Naive thymus-derived CD4-positive, alpha-beta T cell (primary cell): ENCODE data around the gene GYPC. TPM values are rescaled to one million over a fixed set of nuclear protein-coding genes. Genes with fewer than 3 reads are reported as not detected.

Experiments used
- ATAC-seq: fragments of 150-1000 bp; cut with Tn5 transposase; 2 replicates; pipeline ENCODE4 v1.10.0; 2021; ENCODE audit warnings: mild to moderate bottlenecking, moderate library complexity
- CTCF ChIA-PET: fragments of 350-600 bp; sonication (Branson Sonifier 250); formaldehyde crosslinking; loops from one replicate; lab custom pipeline; 2021; ENCODE audit warnings: antibody characterized with exemption; lab: Charles Lee
- POLR2A ChIA-PET: fragments of 350-600 bp; sonication (Branson Sonifier 250); formaldehyde crosslinking; loops from one replicate; lab custom pipeline; 2021; ENCODE audit warnings: antibody characterized with exemption, inconsistent platforms; lab: Charles Lee
- DNase-seq, 9 donors: peaks; one replicate each; pipeline versions ENCODE4 v3.0.0 to v3.0.0-alpha.2; 2020 to 2022; ENCODE audit warnings: mixed read lengths in 1 of 9
- H3K27ac ChIP-seq: one replicate; pipeline ENCODE4 v1.7.0; 2013; ENCODE audit warnings: mild to moderate bottlenecking, low read depth, low read length, moderate library complexity
- H3K27me3 ChIP-seq, 2 donors: one replicate each; pipeline ENCODE4 v1.7.0; 2013; ENCODE audit warnings: low read length in 2 of 2, mild to moderate bottlenecking in 2 of 2, moderate library complexity in 2 of 2; ENCODE audit not compliant: control insufficient read depth in 2 of 2, insufficient read depth in 2 of 2
- H3K36me3 ChIP-seq, 3 experiments: 1 replicate in 2 of 3; 2 replicates in 1 of 3; pipeline ENCODE4 v1.7.0; 2013; ENCODE audit warnings: low read length in 3 of 3, mild to moderate bottlenecking in 3 of 3, moderate library complexity in 1 of 3; ENCODE audit not compliant: insufficient read depth in 3 of 3, control insufficient read depth in 2 of 3
- H3K4me1 ChIP-seq, 2 donors: one replicate each; pipeline ENCODE4 v1.7.0; 2013; ENCODE audit warnings: low read length in 2 of 2, mild to moderate bottlenecking in 2 of 2, moderate library complexity in 1 of 2; ENCODE audit not compliant: control insufficient read depth in 2 of 2, insufficient read depth in 2 of 2
- H3K4me3 ChIP-seq: 2 replicates; pipeline ENCODE4 v1.7.0; 2013; ENCODE audit warnings: mild to moderate bottlenecking, low read length
- H3K9me3 ChIP-seq, 3 experiments: 1 replicate in 2 of 3; 2 replicates in 1 of 3; pipeline ENCODE4 v1.7.0; 2013; ENCODE audit warnings: low read length in 3 of 3; ENCODE audit not compliant: control insufficient read depth in 2 of 3
- H3K27ac Mint-ChIP-seq, 9 donors: one replicate each; pipeline ENCODE4 v1.8.0; 2020 to 2022; ENCODE audit warnings: mixed read lengths in 9 of 9, mild to moderate bottlenecking in 8 of 9, moderate library complexity in 5 of 9, inconsistent platforms in 2 of 9
- H3K27me3 Mint-ChIP-seq, 5 donors: one replicate each; pipeline ENCODE4 v1.8.0; 2021 to 2022; ENCODE audit warnings: mixed read lengths in 5 of 5, mild to moderate bottlenecking in 1 of 5
- H3K36me3 Mint-ChIP-seq, 5 donors: one replicate each; pipeline ENCODE4 v1.8.0; 2020 to 2022; ENCODE audit warnings: mixed read lengths in 5 of 5, mild to moderate bottlenecking in 3 of 5, inconsistent platforms in 1 of 5
- H3K4me1 Mint-ChIP-seq, 7 donors: one replicate each; pipeline ENCODE4 v1.8.0; 2020 to 2022; ENCODE audit warnings: mixed read lengths in 7 of 7, mild to moderate bottlenecking in 3 of 7, inconsistent platforms in 1 of 7
- H3K4me3 Mint-ChIP-seq, 10 donors: one replicate each; pipeline ENCODE4 v1.8.0; 2020 to 2022; ENCODE audit warnings: mild to moderate bottlenecking in 10 of 10, mixed read lengths in 10 of 10, moderate library complexity in 6 of 10, inconsistent platforms in 2 of 10
- H3K9me3 Mint-ChIP-seq, 11 donors: one replicate each; pipeline ENCODE4 v1.8.0; 2020 to 2022; ENCODE audit warnings: mixed read lengths in 11 of 11, mild to moderate bottlenecking in 4 of 11, inconsistent platforms in 1 of 11, moderate library complexity in 1 of 11
- intact Hi-C, 2 donors: fragments of 100-400 bp; cut with micrococcal nuclease; formaldehyde crosslinking; loops; one replicate each; pipeline ENCODE4 v1.15.1; 2023
- polyA plus RNA-seq, 2 donors: library from polyadenylated mRNA; unstranded; fragments of 300-500 nt; fragmentation: Illumina TruSeq; gene quantifications; one replicate each; pipeline ENCODE4 v1.2.3, GENCODE V29; 2021
- total RNA-seq, 6 experiments: library from RNA in 5 of 6; stranded (reverse) in 5 of 6; gene quantifications; 1 replicate in 5 of 6; 2 replicates in 1 of 6; pipeline ENCODE4 v1.2.3 and lab custom pipeline; 2021 to 2026

Gene GYPC
- total RNA-seq: 100 to 1,000 TPM; 114 to 146 (median 116) TPM
- polyA plus RNA-seq: 100 to 1,000 TPM; 249 to 277 TPM
- 76.9 reads per million, percentile 80 among the genes with 10 or more reads in this experiment for total RNA-seq (lab: John Stamatoyannopoulos, UW)

GRCh38 chr2:126655500-126656430 is at the start of gene GYPC:
Gene GYPC, plus strand, starts transcription at chr2:126656158. Its CDS starts 106 bp downstream, at chr2:126656264.
- H3K27me3 Mint-ChIP-seq: no peaks in the 10 kb centered on the region
- intact Hi-C loops: loop anchor here (1.0 to 10.0 kb wide), 14 partner anchors 9 to 1667 kb away; partner anchors contain the start of genes SFT2D3 (in 2 of the 2), IWS1 (in 1 of the 2) and SAP130 (in 1 of the 2)
- H3K4me3 Mint-ChIP-seq: peak within 1 kb of the TSS; percentile 88 to 100 (median 96)
- Histone ChIP-seq H3K36me3 (peaks cover 0 to 6% (median 0%) of the 10 kb centered on the region in 3 experiments), H3K27ac (peak within 1 kb of the TSS; percentile 98), H3K4me1 (peaks cover 28 to 39% of the 10 kb centered on the region in 2 donors), H3K27me3 (no peaks in the 10 kb centered on the region), H3K9me3 (no peaks in the 10 kb centered on the region), H3K4me3 (peak within 1 kb of the TSS; percentile 99)
- H3K9me3 Mint-ChIP-seq: peaks cover 0 to 9% (median 4%) of the 10 kb centered on the region in 11 donors
- DNase-seq (peak in 8 of 9 donors; percentile 55 to 70 (median 66)), ATAC-seq (peak; percentile 52)
- CTCF ChIA-PET: interaction anchor here (1.8 kb wide), 1 partner anchor 121 kb away, joined by 6 read pairs; no protein-coding TSS in a partner anchor
- POLR2A ChIA-PET: interaction anchor here (0.6 to 1.7 kb wide), 2 partner anchors 24 to 28 kb away, joined by 5 to 6 read pairs; no protein-coding TSS in a partner anchor
- peaks cover 3 to 25% (median 9%) of the 10 kb centered on the region in 5 donors for H3K36me3 Mint-ChIP-seq
- H3K4me1 Mint-ChIP-seq: peaks cover 33 to 58% (median 43%) of the 10 kb centered on the region in 7 donors
- peak within 1 kb of the TSS; percentile 93 to 100 (median 98) for H3K27ac Mint-ChIP-seq

- Histone ChIP-seq H3K27me3 (no peaks in the 10 kb centered on the region), H3K36me3 (no peaks in the 10 kb centered on the region), H3K4me3 (no peak overlapping the region), H3K27ac (no peak overlapping the region), H3K9me3 (no peaks in the 10 kb centered on the region), H3K4me1 (no peaks in the 10 kb centered on the region)
- no peak for DNase-seq
- no peaks in the 10 kb centered on the region for H3K36me3 Mint-ChIP-seq
- peaks cover 0 to 6% (median 0%) of the 10 kb centered on the region in 11 donors for H3K9me3 Mint-ChIP-seq
- no peaks in the 10 kb centered on the region for H3K4me1 Mint-ChIP-seq
- no peak for ATAC-seq
- no peak overlapping the region for H3K27ac Mint-ChIP-seq
- CTCF ChIA-PET: interaction anchor here (0.8 kb wide), 1 partner anchor 42 kb away, joined by 3 read pairs; no protein-coding TSS in a partner anchor
- intact Hi-C loops: loop anchor here in 1 of 2 donors (1.0 kb wide), 1 partner anchor 163 kb away; no protein-coding TSS in a partner anchor
- no peak overlapping the region for H3K4me3 Mint-ChIP-seq
- POLR2A ChIA-PET: interaction anchor here (0.6 kb wide), 1 partner anchor 65 kb away, joined by 3 read pairs; no protein-coding TSS in a partner anchor
- H3K27me3 Mint-ChIP-seq: peaks cover 0 to 4% (median 0%) of the 10 kb centered on the region in 5 donors
These were observed 41.3 kb upstream of the GYPC start for GRCh38 chr2:126614524-126615227.

- H3K4me1 ChIP-seq: no peaks in the 10 kb centered on the region
- H3K36me3 ChIP-seq: no peaks in the 10 kb centered on the region
- no peaks in the 10 kb centered on the region for H3K9me3 ChIP-seq
- ATAC-seq (no peak), DNase-seq (no peak)
- H3K4me3 ChIP-seq: no peak overlapping the region
- peak overlapping the region in 1 of 9 donors; percentile 59 for H3K27ac Mint-ChIP-seq
- peaks cover 0 to 4% (median 0%) of the 10 kb centered on the region in 5 donors for H3K27me3 Mint-ChIP-seq
- no peaks in the 10 kb centered on the region for H3K36me3 Mint-ChIP-seq
- H3K9me3 Mint-ChIP-seq: peaks cover 0 to 2% (median 0%) of the 10 kb centered on the region in 11 donors
- H3K27me3 ChIP-seq: no peaks in the 10 kb centered on the region
- no peaks in the 10 kb centered on the region for H3K4me1 Mint-ChIP-seq
- no peak overlapping the region for H3K27ac ChIP-seq
- intact Hi-C loops: no loop called here
- H3K4me3 Mint-ChIP-seq: no peak overlapping the region
- CTCF ChIA-PET: no interaction called here
- POLR2A ChIA-PET: no interaction called here
These were observed 39.3 kb upstream of the GYPC start for GRCh38 chr2:126616606-126617069.

- no peak overlapping the region for H3K27ac Mint-ChIP-seq
These were observed 35.7 kb upstream of the GYPC start for GRCh38 chr2:126620302-126620701.

GRCh38 chr2:126623000-126623399 is 33.0 kb upstream of the GYPC start:
- Mint-ChIP-seq H3K27ac (no peak overlapping the region), H3K9me3 (peaks cover 0 to 3% (median 0%) of the 10 kb centered on the region in 11 donors), H3K36me3 (no peaks in the 10 kb centered on the region), H3K4me1 (no peaks in the 10 kb centered on the region), H3K4me3 (no peak overlapping the region), H3K27me3 (peaks cover 0 to 8% (median 4%) of the 10 kb centered on the region in 5 donors)
- ChIA-PET POLR2A (no interaction called here), CTCF (no interaction called here)
- ATAC-seq (no peak), DNase-seq (no peak)
- Histone ChIP-seq H3K4me1 (no peaks in the 10 kb centered on the region), H3K27ac (no peak overlapping the region), H3K4me3 (no peak overlapping the region), H3K27me3 (no peaks in the 10 kb centered on the region), H3K9me3 (no peaks in the 10 kb centered on the region), H3K36me3 (no peaks in the 10 kb centered on the region)
- intact Hi-C loops: no loop called here

More at GRCh38 chr2:126620302-126620701, 35.7 kb upstream of the GYPC start:
- H3K9me3 ChIP-seq: no peaks in the 10 kb centered on the region
- ChIA-PET POLR2A (no interaction called here), CTCF (no interaction called here)
- H3K36me3 ChIP-seq: no peaks in the 10 kb centered on the region
- Mint-ChIP-seq H3K9me3 (peaks cover 0 to 3% (median 0%) of the 10 kb centered on the region in 11 donors), H3K36me3 (no peaks in the 10 kb centered on the region), H3K4me3 (no peak overlapping the region), H3K27me3 (no peaks in the 10 kb centered on the region), H3K4me1 (no peaks in the 10 kb centered on the region)
- no peaks in the 10 kb centered on the region for H3K4me1 ChIP-seq
- ATAC-seq (peak; percentile 41), DNase-seq (no peak)
- H3K27me3 ChIP-seq: no peaks in the 10 kb centered on the region
- intact Hi-C loops: no loop called here
- H3K27ac ChIP-seq: no peak overlapping the region
- H3K4me3 ChIP-seq: no peak overlapping the region

- H3K4me3 ChIP-seq: no peak overlapping the region
- H3K9me3 ChIP-seq: no peaks in the 10 kb centered on the region
- intact Hi-C loops: no loop called here
- no peak for ATAC-seq
- POLR2A ChIA-PET: interaction anchor here (2.2 kb wide), 1 partner anchor 29 kb away, joined by 6 read pairs; the partner anchor contains the start of gene GYPC
- peaks cover 0 to 29% (median 7%) of the 10 kb centered on the region in 5 donors for H3K27me3 Mint-ChIP-seq
- no peaks in the 10 kb centered on the region for H3K4me1 Mint-ChIP-seq
- H3K9me3 Mint-ChIP-seq: no peaks in the 10 kb centered on the region
- CTCF ChIA-PET: interaction anchor here (2.1 kb wide), 1 partner anchor 99 kb away, joined by 4 read pairs; no protein-coding TSS in a partner anchor
- H3K27ac ChIP-seq: no peak overlapping the region
- H3K27ac Mint-ChIP-seq: no peak overlapping the region
- H3K36me3 ChIP-seq: no peaks in the 10 kb centered on the region
- peaks cover 0 to 3% of the 10 kb centered on the region in 2 donors for H3K27me3 ChIP-seq
- no peaks in the 10 kb centered on the region for H3K36me3 Mint-ChIP-seq
- no peak for DNase-seq
- no peaks in the 10 kb centered on the region for H3K4me1 ChIP-seq
- no peak overlapping the region for H3K4me3 Mint-ChIP-seq
These were observed 28.3 kb upstream of the GYPC start for GRCh38 chr2:126627643-126628042.
